GM18868 (cell line): ENCODE measurements around the gene MBD3.

Experiments
- ATAC-seq: cut with Tn5 transposase; IDR thresholded peaks from one replicate; pipeline ENCODE4 v1.9.1; 2021; ENCODE audit warnings: mild to moderate bottlenecking, moderate library complexity; ENCODE audit not compliant: unreplicated experiment

MBD3 gene

GRCh38 chr19:1601613-1602064 is 9.0 kb upstream of the MBD3 start:
- ATAC-seq, result no peak

GRCh38 chr19:1599460-1599846 is 6.8 kb upstream of the MBD3 start:
- no peak for ATAC-seq

- ATAC-seq, result no peak
Observed at GRCh38 chr19:1598777-1599459, 6.3 kb upstream of the MBD3 start.

- ATAC-seq, result no peak
Observed at GRCh38 chr19:1593501-1593772, 772 bp upstream of the MBD3 start.

GRCh38 chr19:1592024-1592754 is 476 bp downstream of the MBD3 start:
- ATAC-seq, result peak; percentile 66

- ATAC-seq, result no peak
Observed at GRCh38 chr19:1591421-1592023, 1.1 kb downstream of the MBD3 start.

GRCh38 chr19:1590641-1591397 is 1.8 kb downstream of the MBD3 start:
- no peak for ATAC-seq

GRCh38 chr19:1587872-1588271 is 4.8 kb downstream of the MBD3 start:
- ATAC-seq, result no peak

- no peak for ATAC-seq
Observed at GRCh38 chr19:1585243-1585580, 7.5 kb downstream of the MBD3 start.

GRCh38 chr19:1584500-1585242 is 8.0 kb downstream of the MBD3 start:
- no peak for ATAC-seq

GRCh38 chr19:1582201-1582600 is 10.5 kb downstream of the MBD3 start:
- ATAC-seq, result no peak

- ATAC-seq, result no peak
Observed at GRCh38 chr19:1580957-1581356, 11.7 kb downstream of the MBD3 start.

- no peak for ATAC-seq
Observed at GRCh38 chr19:1580382-1580781, 12.3 kb downstream of the MBD3 start.

- no peak for ATAC-seq
Observed at GRCh38 chr19:1579222-1579621, 13.4 kb downstream of the MBD3 start.

- ATAC-seq, result no peak
Observed at GRCh38 chr19:1577929-1578618, 14.6 kb downstream of the MBD3 start.

GRCh38 chr19:1577090-1577928 is 15.4 kb downstream of the MBD3 start:
- no peak for ATAC-seq

GRCh38 chr19:1576242-1577089 is 16.2 kb downstream of the MBD3 start:
- ATAC-seq, result no peak

GRCh38 chr19:1575323-1576241 is 17.1 kb downstream of the MBD3 start:
- no peak for ATAC-seq
